22Rv1 (cell line): ENCODE data around the gene CDK2AP2.

Source experiments
- CTCF ChIP-seq: fragments of 450-650 bp; IDR thresholded peaks from 2 replicates; pipeline ENCODE4 v1.5.1; 2017; ENCODE audit warnings: mild to moderate bottlenecking
- ZFX ChIP-seq: fragments of 450-650 bp; IDR thresholded peaks from 2 replicates; pipeline ENCODE4 v1.6.1; 2017; ENCODE audit warnings: antibody characterized with exemption, borderline replicate concordance

GRCh38 chr11:67500831-67501715, 6.9 kb downstream of the CDK2AP2 start:
- TF ChIP-seq CTCF (no peak), ZFX (no peak)
